HG02885 (cell line): ENCODE results near the gene SLC25A33.
A peak's percentile ranks its signal among the peaks of the same experiment; 100 is the strongest.
"Not testable (repeated sequence)": the region's sequence is repeated elsewhere in the genome, so short reads cannot be mapped to it uniquely, and the experiment has no call there.

Source experiments
- ATAC-seq: cut with Tn5 transposase; IDR thresholded peaks from one replicate; pipeline ENCODE4 v1.9.1; 2021; ENCODE audit warnings: mild to moderate bottlenecking; ENCODE audit not compliant: unreplicated experiment, poor library complexity

Gene SLC25A33

GRCh38 chr1:9615316-9616063 lies 76.2 kb downstream of the SLC25A33 start:
- ATAC-seq = no peak

- no peak for ATAC-seq
Observed at GRCh38 chr1:9618909-9619679, 79.8 kb downstream of the SLC25A33 start.

GRCh38 chr1:9621032-9621431 lies 81.8 kb downstream of the SLC25A33 start:
- ATAC-seq = no peak

- ATAC-seq = no peak
Observed at GRCh38 chr1:9624081-9624480, 84.8 kb downstream of the SLC25A33 start.

GRCh38 chr1:9625030-9625429 lies 85.8 kb downstream of the SLC25A33 start:
- not testable (repeated sequence) for ATAC-seq

GRCh38 chr1:9626201-9626608 lies 86.9 kb downstream of the SLC25A33 start:
- ATAC-seq = no peak

GRCh38 chr1:9628541-9629444 lies 89.5 kb downstream of the SLC25A33 start:
- ATAC-seq = peak; percentile 32

- ATAC-seq = no peak
Observed at GRCh38 chr1:9629445-9630201, 90.4 kb downstream of the SLC25A33 start.

GRCh38 chr1:9630331-9631111 lies 91.3 kb downstream of the SLC25A33 start:
- no peak for ATAC-seq

GRCh38 chr1:9631613-9632012 lies 92.3 kb downstream of the SLC25A33 start:
- no peak for ATAC-seq

- ATAC-seq = no peak
Observed at GRCh38 chr1:9633493-9633892, 94.2 kb downstream of the SLC25A33 start.

GRCh38 chr1:9634582-9634981 lies 95.3 kb downstream of the SLC25A33 start:
- ATAC-seq = no peak
